ENCODE data around the gene MGP.

MGP gene

DNA sequence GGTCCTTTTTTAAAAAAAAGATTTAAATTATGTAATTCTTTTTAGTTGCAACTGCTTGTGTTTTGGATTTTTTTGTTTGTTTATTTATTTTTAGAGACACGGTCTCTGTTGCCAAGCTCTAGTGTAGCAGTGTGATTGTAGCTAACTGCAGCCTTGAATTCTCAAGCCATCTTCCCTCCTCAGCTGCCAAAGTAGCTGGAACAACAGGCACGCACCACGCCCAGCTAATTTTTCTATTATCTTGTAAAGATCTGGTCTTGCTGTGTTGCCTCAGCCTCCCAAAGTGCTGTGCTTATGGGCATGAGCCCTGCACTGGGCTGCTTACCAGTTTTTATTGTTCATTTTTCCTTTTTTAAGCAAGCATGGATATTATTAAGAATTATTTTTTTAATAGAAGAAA, 31.7 kb downstream of the MGP start:
- Histone ChIP-seq H3K9me3 (replicated peaks; ENCODE audit: insufficient read depth, low read length) (no peaks in the 10 kb centered on the region), H3K4me3 (ENCODE audit: low read length) (no peak overlapping the region), H3K4me1 (ENCODE audit: low read length) (peaks cover 16% of the 10 kb centered on the region), H3K27ac (ENCODE audit: low read length) (no peak overlapping the region), H3K36me3 (replicated peaks; ENCODE audit: insufficient read depth, low read length) (no peaks in the 10 kb centered on the region), H3K79me2 (ENCODE audit: low read length) (no peaks in the 10 kb centered on the region), H3K27me3 (replicated peaks; ENCODE audit: insufficient read depth, low read length) (no peaks in the 10 kb centered on the region), H2AFZ (ENCODE audit: low read length) (no peak overlapping the region), H4K20me1 (ENCODE audit: insufficient read depth, low read length) (no peaks in the 10 kb centered on the region), H3K9me2 (replicated peaks; ENCODE audit: insufficient read depth, low read length) (no peaks in the 10 kb centered on the region), H3K4me2 (ENCODE audit: low read depth, low read length) (no peak overlapping the region), H3K9ac (ENCODE audit: low read length) (no peak overlapping the region), H3F3A (ENCODE audit: insufficient read depth, low read length) (peaks cover 11% of the 10 kb centered on the region; the same call in 1 of the 2 replicates)
- DNase-seq = no peak
- TF ChIP-seq, protein P1, sequence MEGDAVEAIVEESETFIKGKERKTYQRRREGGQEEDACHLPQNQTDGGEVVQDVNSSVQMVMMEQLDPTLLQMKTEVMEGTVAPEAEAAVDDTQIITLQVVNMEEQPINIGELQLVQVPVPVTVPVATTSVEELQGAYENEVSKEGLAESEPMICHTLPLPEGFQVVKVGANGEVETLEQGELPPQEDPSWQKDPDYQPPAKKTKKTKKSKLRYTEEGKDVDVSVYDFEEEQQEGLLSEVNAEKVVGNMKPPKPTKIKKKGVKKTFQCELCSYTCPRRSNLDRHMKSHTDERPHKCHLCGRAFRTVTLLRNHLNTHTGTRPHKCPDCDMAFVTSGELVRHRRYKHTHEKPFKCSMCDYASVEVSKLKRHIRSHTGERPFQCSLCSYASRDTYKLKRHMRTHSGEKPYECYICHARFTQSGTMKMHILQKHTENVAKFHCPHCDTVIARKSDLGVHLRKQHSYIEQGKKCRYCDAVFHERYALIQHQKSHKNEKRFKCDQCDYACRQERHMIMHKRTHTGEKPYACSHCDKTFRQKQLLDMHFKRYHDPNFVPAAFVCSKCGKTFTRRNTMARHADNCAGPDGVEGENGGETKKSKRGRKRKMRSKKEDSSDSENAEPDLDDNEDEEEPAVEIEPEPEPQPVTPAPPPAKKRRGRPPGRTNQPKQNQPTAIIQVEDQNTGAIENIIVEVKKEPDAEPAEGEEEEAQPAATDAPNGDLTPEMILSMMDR (IDR thresholded peaks at IDR 0.05; ENCODE audit: low read length) = no peak
- TF ChIP-seq EZH2phosphoT487 (IDR thresholded peaks at IDR 0.05; ENCODE audit: low read length) (no peak), EZH2 (optimal IDR thresholded peaks at IDR 0.05; ENCODE audit: low read depth, low read length) (no peak)

DNA sequence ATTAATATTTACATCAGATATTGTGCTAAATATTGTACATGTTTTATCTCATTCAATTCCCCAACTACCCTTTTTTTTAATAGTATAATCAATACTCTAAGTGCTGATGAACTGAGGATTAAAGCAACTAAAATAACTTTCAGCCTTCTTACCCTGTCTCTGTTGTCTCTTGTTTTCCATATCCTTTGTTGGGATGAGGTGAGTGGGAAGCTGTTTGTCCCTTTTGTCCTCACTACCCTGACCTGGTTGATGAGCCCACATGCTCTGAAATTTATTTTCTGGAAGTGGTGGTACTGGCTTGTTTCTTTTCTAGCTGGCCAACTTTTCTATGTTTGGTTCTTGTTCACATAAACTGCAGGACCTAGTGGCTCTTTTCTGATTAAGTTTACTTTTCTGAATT, 32.8 kb downstream of the MGP start:
- TF ChIP-seq EZH2 (optimal IDR thresholded peaks at IDR 0.05; ENCODE audit: low read depth, low read length) (no peak), EZH2phosphoT487 (IDR thresholded peaks at IDR 0.05; ENCODE audit: low read length) (no peak)
- TF ChIP-seq, protein P1 (IDR thresholded peaks at IDR 0.05; ENCODE audit: low read length) = no peak
- Histone ChIP-seq H3K79me2 (ENCODE audit: low read length) (no peaks in the 10 kb centered on the region), H3F3A (ENCODE audit: insufficient read depth, low read length) (peaks cover 11% of the 10 kb centered on the region; the same call in 1 of the 2 replicates), H3K9me3 (replicated peaks; ENCODE audit: insufficient read depth, low read length) (no peaks in the 10 kb centered on the region), H2AFZ (ENCODE audit: low read length) (no peak overlapping the region), H3K4me3 (ENCODE audit: low read length) (no peak overlapping the region), H3K27ac (ENCODE audit: low read length) (no peak overlapping the region), H3K4me2 (ENCODE audit: low read depth, low read length) (no peak overlapping the region), H3K27me3 (replicated peaks; ENCODE audit: insufficient read depth, low read length) (no peaks in the 10 kb centered on the region), H3K4me1 (ENCODE audit: low read length) (peaks cover 16% of the 10 kb centered on the region), H3K9ac (ENCODE audit: low read length) (no peak overlapping the region), H3K36me3 (replicated peaks; ENCODE audit: insufficient read depth, low read length) (no peaks in the 10 kb centered on the region), H3K9me2 (replicated peaks; ENCODE audit: insufficient read depth, low read length) (no peaks in the 10 kb centered on the region), H4K20me1 (ENCODE audit: insufficient read depth, low read length) (no peaks in the 10 kb centered on the region)
- no peak for DNase-seq

GRCh38 chr12:14850929-14851663, 34.6 kb downstream of the MGP start:
- Histone ChIP-seq H4K20me1 (ENCODE audit: insufficient read depth, low read length) (no peaks in the 10 kb centered on the region), H3K36me3 (replicated peaks; ENCODE audit: insufficient read depth, low read length) (no peaks in the 10 kb centered on the region), H3K9me3 (replicated peaks; ENCODE audit: insufficient read depth, low read length) (no peaks in the 10 kb centered on the region), H2AFZ (ENCODE audit: low read length) (peak overlapping the region; percentile 83), H3K4me2 (ENCODE audit: low read depth, low read length) (peak overlapping the region; percentile 32; the same call in 1 of the 2 replicates), H3K9me2 (replicated peaks; ENCODE audit: insufficient read depth, low read length) (no peaks in the 10 kb centered on the region), H3F3A (ENCODE audit: insufficient read depth, low read length) (peaks cover 11% of the 10 kb centered on the region; the same call in 1 of the 2 replicates), H3K79me2 (ENCODE audit: low read length) (no peaks in the 10 kb centered on the region), H3K4me3 (ENCODE audit: low read length) (no peak overlapping the region), H3K27me3 (replicated peaks; ENCODE audit: insufficient read depth, low read length) (no peaks in the 10 kb centered on the region), H3K9ac (ENCODE audit: low read length) (peak overlapping the region; percentile 4; the same call in 1 of the 2 replicates), H3K27ac (ENCODE audit: low read length) (peak overlapping the region; percentile 68), H3K4me1 (ENCODE audit: low read length) (peaks cover 16% of the 10 kb centered on the region)
- DNase-seq = peak; percentile 88
- TF ChIP-seq, protein P1 (IDR thresholded peaks at IDR 0.05; ENCODE audit: low read length) = no peak
- no peak for TF ChIP-seq EZH2phosphoT487 (IDR thresholded peaks at IDR 0.05; ENCODE audit: low read length)
- TF ChIP-seq EZH2 (optimal IDR thresholded peaks at IDR 0.05; ENCODE audit: low read depth, low read length) = no peak
